ENCODE data around the gene HHIPL2. TPM values are rescaled to one million over a fixed set of nuclear protein-coding genes. Genes with fewer than 3 reads are reported as not detected.
"Not testable (repeated sequence)": the region's sequence is repeated elsewhere in the genome, so short reads cannot be mapped to it uniquely, and the experiment has no call there.

The HHIPL2 gene
- total and polyA plus RNA-seq, 4 donors: 0.31 to 0.98 (median 0.40) TPM; not detected in 1

- ATAC-seq (ENCODE audit: insufficient read depth, low FRiP score): no peak
- no peak overlapping the region for H3K4me3 ChIP-seq
- no peak for DNase-seq
- WGBS, 2 donors: 86 to 90% methylated on average over 7 of the region's 7 CpGs
- H3K9ac ChIP-seq (ENCODE audit: insufficient read depth in 1 of 2, low read length in 2 of 2): no peak overlapping the region
- no peaks in the 10 kb centered on the region for H3K27me3 ChIP-seq (ENCODE audit: control insufficient read depth in 3 of 3, insufficient read depth in 3 of 3, low read length in 2 of 3)
- H3K4me1 ChIP-seq (ENCODE audit: control insufficient read depth in 5 of 5, insufficient read depth in 5 of 5, low read length in 5 of 5): peaks cover 0 to 2% (median 0%) of the 10 kb centered on the region in 5 donors
- no peak overlapping the region for H3K27ac ChIP-seq (ENCODE audit: low read depth in 1 of 2, low read length in 1 of 2)
- no peaks in the 10 kb centered on the region for H3K36me3 ChIP-seq (ENCODE audit: control insufficient read depth in 4 of 4, insufficient read depth in 4 of 4, low read length in 4 of 4)
- no peak for TF ChIP-seq CTCF (IDR thresholded peaks at IDR 0.05; ENCODE audit: control extremely low read depth, extremely low read depth)
- H3K9me3 ChIP-seq (ENCODE audit: control insufficient read depth in 4 of 4, insufficient read depth in 3 of 4, low read length in 3 of 4): peaks cover 0 to 4% (median 0%) of the 10 kb centered on the region in 4 donors
These were observed 26.4 kb downstream of the HHIPL2 start for GRCh38 chr1:222521299-222522104.

- not testable (repeated sequence) for DNase-seq; H3K36me3 ChIP-seq (ENCODE audit: control insufficient read depth in 4 of 4, insufficient read depth in 4 of 4, low read length in 4 of 4); H3K27me3 ChIP-seq (ENCODE audit: control insufficient read depth in 3 of 3, insufficient read depth in 3 of 3, low read length in 2 of 3); H3K9ac ChIP-seq (ENCODE audit: insufficient read depth in 1 of 2, low read length in 2 of 2); H3K4me3 ChIP-seq; H3K9me3 ChIP-seq (ENCODE audit: control insufficient read depth in 4 of 4, insufficient read depth in 3 of 4, low read length in 3 of 4); H3K27ac ChIP-seq (ENCODE audit: low read depth in 1 of 2, low read length in 1 of 2); H3K4me1 ChIP-seq (ENCODE audit: control insufficient read depth in 5 of 5, insufficient read depth in 5 of 5, low read length in 5 of 5); ATAC-seq (ENCODE audit: insufficient read depth, low FRiP score)
- WGBS, 2 donors: 83 to 85% methylated on average over 4 of the region's 5 CpGs
These were observed 58.4 kb downstream of the HHIPL2 start for GRCh38 chr1:222489496-222489895.

DNA sequence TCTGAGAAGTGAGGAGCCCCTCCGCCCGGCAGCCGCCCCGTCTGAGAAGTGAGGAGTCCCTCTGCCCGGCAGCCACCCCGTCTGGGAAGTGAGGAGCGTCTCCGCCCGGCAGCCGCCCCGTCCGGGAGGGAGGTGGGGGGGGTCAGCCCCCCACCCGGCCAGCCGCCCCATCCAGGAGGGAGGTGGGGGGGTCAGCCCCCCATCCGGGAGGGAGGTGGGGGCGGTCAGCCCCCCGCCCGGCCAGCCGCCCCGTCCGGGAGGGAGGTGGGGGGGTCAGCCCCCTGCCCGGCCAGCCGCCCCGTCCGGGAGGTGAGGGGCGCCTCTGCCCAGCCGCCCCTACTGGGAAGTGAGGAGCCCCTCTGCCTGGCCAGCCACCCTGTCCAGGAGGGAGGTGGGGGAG is 60.1 kb downstream of the HHIPL2 start:
- not testable (repeated sequence) for H3K9me3 ChIP-seq (ENCODE audit: control insufficient read depth in 4 of 4, insufficient read depth in 3 of 4, low read length in 3 of 4); H3K4me3 ChIP-seq; H3K4me1 ChIP-seq (ENCODE audit: control insufficient read depth in 5 of 5, insufficient read depth in 5 of 5, low read length in 5 of 5); DNase-seq; H3K27me3 ChIP-seq (ENCODE audit: control insufficient read depth in 3 of 3, insufficient read depth in 3 of 3, low read length in 2 of 3); ATAC-seq (ENCODE audit: insufficient read depth, low FRiP score); H3K27ac ChIP-seq (ENCODE audit: low read depth in 1 of 2, low read length in 1 of 2); H3K36me3 ChIP-seq (ENCODE audit: control insufficient read depth in 4 of 4, insufficient read depth in 4 of 4, low read length in 4 of 4); H3K9ac ChIP-seq (ENCODE audit: insufficient read depth in 1 of 2, low read length in 2 of 2)
- 96% methylated on average over 9 of the region's 27 CpGs; no CpG with 5 or more reads in 1 of the 2 donors for WGBS, 2 donors

DNA sequence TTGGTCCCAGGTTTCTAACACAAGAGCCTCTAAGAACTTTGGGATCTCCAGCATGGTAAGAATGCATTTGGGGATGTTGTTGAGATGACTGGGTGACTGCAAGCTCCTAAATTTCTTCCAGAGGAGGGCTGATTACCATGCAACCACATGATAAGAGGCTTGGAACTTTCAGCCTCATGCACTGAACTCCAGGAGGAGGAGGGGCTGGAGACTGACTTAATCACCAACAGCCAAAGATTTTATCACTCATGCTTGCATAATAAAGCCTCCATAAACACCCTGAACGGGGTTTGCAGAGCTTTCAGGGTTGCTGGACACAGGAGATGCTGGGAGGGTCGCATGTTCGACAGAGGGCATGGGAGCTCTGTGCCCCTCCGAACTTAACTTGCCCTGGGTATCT is 63.9 kb downstream of the HHIPL2 start:
- ATAC-seq (ENCODE audit: insufficient read depth, low FRiP score); H3K27me3 ChIP-seq (ENCODE audit: control insufficient read depth in 3 of 3, insufficient read depth in 3 of 3, low read length in 2 of 3): not testable (repeated sequence)

DNA sequence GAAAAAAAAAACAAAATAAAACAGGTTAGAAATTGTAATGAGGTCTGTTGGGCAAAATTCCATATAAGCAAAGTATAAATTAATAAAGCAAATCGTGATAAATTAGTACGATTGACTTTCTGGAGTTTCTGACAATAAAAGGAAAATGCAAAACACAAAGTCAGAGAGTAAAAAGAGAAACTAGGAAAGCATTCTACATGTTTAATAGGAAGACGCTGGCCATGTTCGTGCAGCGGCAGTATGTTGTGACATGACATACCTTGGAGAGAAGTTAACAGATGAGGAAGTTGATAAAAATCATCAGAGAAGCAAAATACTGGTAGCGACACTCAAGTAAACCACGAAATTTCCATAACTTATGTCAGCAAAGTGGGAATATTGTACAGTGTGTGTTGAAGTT is 68.3 kb downstream of the HHIPL2 start:
- H3K9ac ChIP-seq (ENCODE audit: insufficient read depth in 1 of 2, low read length in 2 of 2); H3K36me3 ChIP-seq (ENCODE audit: control insufficient read depth in 4 of 4, insufficient read depth in 4 of 4, low read length in 4 of 4); DNase-seq; H3K4me3 ChIP-seq; H3K27me3 ChIP-seq (ENCODE audit: control insufficient read depth in 3 of 3, insufficient read depth in 3 of 3, low read length in 2 of 3); H3K27ac ChIP-seq (ENCODE audit: low read depth in 1 of 2, low read length in 1 of 2); H3K4me1 ChIP-seq (ENCODE audit: control insufficient read depth in 5 of 5, insufficient read depth in 5 of 5, low read length in 5 of 5); H3K9me3 ChIP-seq (ENCODE audit: control insufficient read depth in 4 of 4, insufficient read depth in 3 of 4, low read length in 3 of 4); ATAC-seq (ENCODE audit: insufficient read depth, low FRiP score): not testable (repeated sequence)
- WGBS, 2 donors: 39 to 70% methylated on average over 5 of the region's 7 CpGs

More for the DNA sequence above, 63.9 kb downstream of the HHIPL2 start:
- H3K4me1 ChIP-seq (ENCODE audit: control insufficient read depth in 5 of 5, insufficient read depth in 5 of 5, low read length in 5 of 5); DNase-seq; H3K4me3 ChIP-seq; H3K9me3 ChIP-seq (ENCODE audit: control insufficient read depth in 4 of 4, insufficient read depth in 3 of 4, low read length in 3 of 4); H3K9ac ChIP-seq (ENCODE audit: insufficient read depth in 1 of 2, low read length in 2 of 2); H3K27ac ChIP-seq (ENCODE audit: low read depth in 1 of 2, low read length in 1 of 2); H3K36me3 ChIP-seq (ENCODE audit: control insufficient read depth in 4 of 4, insufficient read depth in 4 of 4, low read length in 4 of 4): not testable (repeated sequence)
- WGBS, 2 donors: 67 to 68% methylated on average over 4 of the region's 4 CpGs

GRCh38 chr1:222476436-222476835 is 71.5 kb downstream of the HHIPL2 start:
- 93 to 97% methylated on average over 5 of the region's 5 CpGs for WGBS, 2 donors
- H3K9me3 ChIP-seq (ENCODE audit: control insufficient read depth in 4 of 4, insufficient read depth in 3 of 4, low read length in 3 of 4); H3K4me1 ChIP-seq (ENCODE audit: control insufficient read depth in 5 of 5, insufficient read depth in 5 of 5, low read length in 5 of 5); H3K9ac ChIP-seq (ENCODE audit: insufficient read depth in 1 of 2, low read length in 2 of 2); DNase-seq; H3K4me3 ChIP-seq; ATAC-seq (ENCODE audit: insufficient read depth, low FRiP score); H3K27me3 ChIP-seq (ENCODE audit: control insufficient read depth in 3 of 3, insufficient read depth in 3 of 3, low read length in 2 of 3); H3K36me3 ChIP-seq (ENCODE audit: control insufficient read depth in 4 of 4, insufficient read depth in 4 of 4, low read length in 4 of 4); H3K27ac ChIP-seq (ENCODE audit: low read depth in 1 of 2, low read length in 1 of 2): not testable (repeated sequence)

GRCh38 chr1:222473717-222474116 is 74.2 kb downstream of the HHIPL2 start:
- H3K9ac ChIP-seq (ENCODE audit: insufficient read depth in 1 of 2, low read length in 2 of 2); H3K36me3 ChIP-seq (ENCODE audit: control insufficient read depth in 4 of 4, insufficient read depth in 4 of 4, low read length in 4 of 4); H3K4me3 ChIP-seq; H3K27me3 ChIP-seq (ENCODE audit: control insufficient read depth in 3 of 3, insufficient read depth in 3 of 3, low read length in 2 of 3); H3K27ac ChIP-seq (ENCODE audit: low read depth in 1 of 2, low read length in 1 of 2); DNase-seq; H3K9me3 ChIP-seq (ENCODE audit: control insufficient read depth in 4 of 4, insufficient read depth in 3 of 4, low read length in 3 of 4); ATAC-seq (ENCODE audit: insufficient read depth, low FRiP score); H3K4me1 ChIP-seq (ENCODE audit: control insufficient read depth in 5 of 5, insufficient read depth in 5 of 5, low read length in 5 of 5): not testable (repeated sequence)
- 95% methylated on average over 17 of the region's 17 CpGs for WGBS, 2 donors

Data from lung (tissue), 12 donors.